SH-SY5Y (cell line): ENCODE results near the gene STARD10.

Experiments used
- GATA2 ChIP-seq: IDR thresholded peaks from 2 replicates; pipeline ENCODE4 v1.6.1; 2011; ENCODE audit warnings: mild to moderate bottlenecking, low read depth, low read length
- GATA3 ChIP-seq: IDR thresholded peaks from 2 replicates; pipeline ENCODE4 v1.6.1; 2011; ENCODE audit warnings: low read depth, mild to moderate bottlenecking, low read length, moderate library complexity

DNA sequence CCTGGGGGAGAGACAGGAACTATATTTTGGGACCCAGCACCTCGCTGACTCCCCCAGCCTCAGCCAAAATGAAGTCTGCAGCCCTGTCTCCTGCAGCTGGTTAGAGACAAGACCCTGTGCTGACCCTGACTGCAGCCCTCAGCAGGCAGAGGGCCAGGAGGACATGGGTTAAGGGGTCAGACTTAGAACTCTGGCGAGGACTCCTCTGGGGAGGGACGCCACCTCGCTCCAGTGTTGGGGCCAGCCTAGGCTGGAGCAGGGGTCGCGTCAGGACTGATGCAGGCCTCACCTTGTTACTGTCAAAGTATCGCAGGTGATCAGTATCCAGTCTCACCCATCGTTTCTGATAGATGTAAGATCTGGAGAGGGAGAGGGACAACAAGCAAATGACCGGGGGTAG is 82.7 kb downstream of the STARD10 start:
- TF ChIP-seq GATA2, result no peak
- no peak for TF ChIP-seq GATA3
